PC-9 (cell line): Measurements from ENCODE around the gene BTBD16.

Experiments used
- CTCF ChIP-seq: fragments of 200-600 bp; sonication (generic); conservative IDR thresholded peaks from 2 replicates; pipeline ENCODE4 v1.6.1; 2017; ENCODE audit warnings: mixed run types, antibody characterized with exemption, mild to moderate bottlenecking, moderate library complexity
- EZH2 ChIP-seq: fragments of 200-600 bp; sonication (generic); IDR thresholded peaks from 2 replicates; pipeline ENCODE4 v1.8.0; 2017; ENCODE audit warnings: antibody characterized with exemption, low read depth

GRCh38 chr10:122301055-122301810 lies 30.1 kb downstream of the BTBD16 start:
- no peak for TF ChIP-seq CTCF
- TF ChIP-seq EZH2 = no peak
